HCT116 (cell line): ENCODE results near the gene GNPTAB. TPM values are rescaled to one million over a fixed set of nuclear protein-coding genes. Genes with fewer than 3 reads are reported as not detected.

ENCODE experiments used
- ATAC-seq: fragments of 200-7000 bp; cut with Tn5 transposase; 2 replicates; pipeline ENCODE4 v1.9.1; 2020; ENCODE audit warnings: mild to moderate bottlenecking, moderate library complexity
- BruUV-seq: library from RNA; stranded (reverse); fragments of 400-500 nt; replicated peaks from 2 replicates; lab custom pipeline; 2021; lab: Mats Ljungman, UMichigan
- CTCF ChIA-PET: fragments of 300-600 bp; sonication (Branson Sonifier 250); formaldehyde crosslinking; loops from one replicate; lab custom pipeline; 2021; ENCODE audit warnings: antibody characterized with exemption; lab: Charles Lee
- POLR2A ChIA-PET: fragments of 300-600, 350-600 bp; sonication (Branson Sonifier 250); formaldehyde crosslinking; loops from one replicate; lab custom pipeline; 2021; ENCODE audit warnings: antibody characterized with exemption; lab: Charles Lee
- RAD21 ChIA-PET, 2 experiments: fragments of 300-600 bp; sonication (Branson Sonifier 250); formaldehyde crosslinking; loops; one replicate each; lab custom pipeline; 2023; ENCODE audit warnings: low total read pairs in 2 of 2; ENCODE audit not compliant: uncharacterized antibody in 2 of 2, unreplicated experiment in 2 of 2, low non-redundant PET in 1 of 2; lab: Charles Lee
- DNase-seq: peaks from one replicate; pipeline ENCODE4 v3.0.0-alpha.2; 2010; ENCODE audit warnings: low read depth, low spot score
- H2AFZ ChIP-seq: fragments of 200-600 bp; shearing (Covaris generic), sonication (generic); 2 replicates; pipeline ENCODE4 v1.6.1; 2017; ENCODE audit warnings: low read depth, mixed run types, mixed read lengths, antibody characterized with exemption, low read length; ENCODE audit not compliant: poor library complexity, severe bottlenecking
- H3K27ac ChIP-seq: 2 replicates; pipeline ENCODE4 v1.5.1; 2012; ENCODE audit warnings: low read depth, low read length
- H3K27me3 ChIP-seq: fragments of 200-600 bp; sonication (generic); 2 replicates; pipeline ENCODE4 v1.6.1; 2016; ENCODE audit warnings: mixed run types, low read length, mixed read lengths; ENCODE audit not compliant: insufficient read depth
- H3K36me3 ChIP-seq, 2 experiments: fragments of 200-500 bp in 1 of 2; fragments of 200-600 bp in 1 of 2; sonication (Bioruptor generic) in 1 of 2; sonication (generic) in 1 of 2; 2 replicates each; pipeline versions ENCODE4 v1.5.1 to v1.6.1; 2014 to 2016; ENCODE audit warnings: low read length in 2 of 2, inconsistent platforms in 1 of 2, mixed read lengths in 1 of 2, mixed run types in 1 of 2; ENCODE audit not compliant: insufficient read depth in 2 of 2, control insufficient read depth in 1 of 2
- H3K4me1 ChIP-seq, 2 experiments: fragments of 200-600 bp in 1 of 2; sonication (generic) in 1 of 2; 2 replicates each; pipeline versions ENCODE4 v1.5.1 to v1.6.1; 2012 to 2017; ENCODE audit warnings: low read length in 2 of 2, inconsistent platforms in 1 of 2, mild to moderate bottlenecking in 1 of 2, mixed read lengths in 1 of 2, mixed run types in 1 of 2, moderate library complexity in 1 of 2; ENCODE audit not compliant: insufficient read depth in 2 of 2, control insufficient read depth in 1 of 2
- H3K4me2 ChIP-seq: fragments of 200-600 bp; sonication (generic); 2 replicates; pipeline ENCODE4 v1.6.1; 2017; ENCODE audit warnings: mixed run types, low read length, mixed read lengths
- H3K4me3 ChIP-seq, 2 experiments: fragments of 200-600 bp in 1 of 2; sonication (generic) in 1 of 2; replicated peaks in 1 of 2; 2 replicates each; pipeline ENCODE4 v1.5.1; 2011 to 2016; ENCODE audit warnings: low read length in 2 of 2, control low read depth in 1 of 2, low read depth in 1 of 2, mild to moderate bottlenecking in 1 of 2, mixed read lengths in 1 of 2, mixed run types in 1 of 2
- H3K79me2 ChIP-seq: fragments of 200-600 bp; sonication (generic); 2 replicates; pipeline ENCODE4 v1.6.1; 2017; ENCODE audit warnings: mild to moderate bottlenecking, mixed run types, low read length, moderate library complexity, mixed read lengths; ENCODE audit not compliant: insufficient read depth
- H3K9ac ChIP-seq: fragments of 200-600 bp; sonication (generic); 2 replicates; pipeline ENCODE4 v1.6.1; 2016; ENCODE audit warnings: low read length, mixed read lengths
- H3K9me2 ChIP-seq: fragments of 200-600 bp; sonication (generic), shearing (Covaris generic); 2 replicates; pipeline ENCODE4 v1.6.1; 2017; ENCODE audit warnings: mixed run types, mild to moderate bottlenecking, moderate library complexity; ENCODE audit not compliant: insufficient read depth
- H3K9me3 ChIP-seq, 2 experiments: fragments of 200-500 bp in 1 of 2; fragments of 200-600 bp in 1 of 2; sonication (Bioruptor generic) in 1 of 2; sonication (generic) in 1 of 2; 2 replicates each; pipeline ENCODE4 v1.6.1; 2014 to 2017; ENCODE audit warnings: low read length in 2 of 2, mixed read lengths in 2 of 2, inconsistent platforms in 1 of 2, low read depth in 1 of 2, mild to moderate bottlenecking in 1 of 2, mixed run types in 1 of 2, moderate library complexity in 1 of 2; ENCODE audit not compliant: control insufficient read depth in 1 of 2, insufficient read depth in 1 of 2
- H4K20me1 ChIP-seq: fragments of 200-600 bp; sonication (generic), shearing (Covaris generic); 2 replicates; pipeline ENCODE4 v1.6.1; 2017; ENCODE audit warnings: mixed run types, mild to moderate bottlenecking, moderate library complexity; ENCODE audit not compliant: insufficient read depth
- EGR1 ChIP-seq: IDR thresholded peaks from 2 replicates; pipeline ENCODE4 v1.6.1; 2012; ENCODE audit warnings: low read depth
- EZH2phosphoT487 ChIP-seq: fragments of 200-600 bp; IDR thresholded peaks from 2 replicates; pipeline ENCODE4 v1.6.1; 2018; ENCODE audit warnings: antibody characterized with exemption, borderline replicate concordance
- FOSL1 ChIP-seq: IDR thresholded peaks from 2 replicates; pipeline ENCODE4 v1.6.1; 2012; ENCODE audit warnings: low read depth
- JUND ChIP-seq: IDR thresholded peaks from 2 replicates; pipeline ENCODE4 v1.6.1; 2012
- intact Hi-C: fragments of 100-400 bp; cut with micrococcal nuclease; formaldehyde crosslinking; loops from 2 replicates; pipeline ENCODE4 v1.10.0; 2022
- total RNA-seq: library from RNA; stranded (reverse); gene quantifications from one replicate; pipeline ENCODE4 v1.2.1, GENCODE V29; 2021; ENCODE audit not compliant: unreplicated experiment

Gene GNPTAB
- total RNA-seq, 1 experiment from 2014 or later = 41.4 TPM

DNA sequence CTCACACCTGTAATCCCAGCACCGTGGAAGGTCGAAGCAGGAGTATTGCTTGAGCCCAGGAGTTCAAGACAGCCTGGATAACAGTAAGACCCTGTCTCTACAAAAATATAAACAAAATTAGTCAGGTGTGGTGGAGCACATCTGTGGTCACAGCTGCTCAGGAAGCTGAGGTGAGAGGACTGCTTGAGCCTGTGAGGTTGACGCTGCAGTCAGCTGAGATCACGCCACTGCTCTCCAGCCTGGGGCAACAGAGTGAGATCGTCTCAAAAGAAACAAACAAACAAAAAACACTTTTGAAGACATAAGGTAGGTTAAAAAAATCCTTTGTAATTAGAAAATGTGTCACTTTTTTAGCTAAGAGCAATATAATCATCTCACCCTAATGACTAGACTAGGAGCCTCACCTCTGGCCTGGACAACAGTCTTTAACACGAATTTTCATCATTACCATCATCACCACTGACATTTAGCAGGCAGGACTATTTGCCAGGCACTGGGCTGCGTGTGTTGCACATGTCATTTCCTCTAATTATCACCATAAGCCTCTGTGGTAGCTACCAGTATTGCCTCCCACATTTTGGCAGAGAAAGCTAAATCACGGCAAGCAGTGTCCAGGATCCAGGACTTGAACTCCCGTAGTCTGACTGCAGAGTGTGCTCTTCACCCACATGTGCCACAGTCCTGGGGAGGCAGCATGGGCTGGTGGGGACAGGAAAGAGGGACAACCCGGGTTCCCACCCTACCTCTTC lies 86.9 kb downstream of the GNPTAB start:
- Histone ChIP-seq H3K9me3 (no peaks in the 10 kb centered on the region), H2AFZ (no peak overlapping the region), H3K9me2 (no peaks in the 10 kb centered on the region), H3K36me3 (peaks cover 0 to 6% of the 10 kb centered on the region in 2 experiments; a peak in 2 of 4 replicates), H3K79me2 (no peaks in the 10 kb centered on the region)
- ChIA-PET RAD21 (no interaction called here), POLR2A (no interaction called here)
- no peak for TF ChIP-seq FOSL1
- TF ChIP-seq, all 23 proteins: peak for 0
- ATAC-seq = no peak
- no peak overlapping the region for H3K27ac ChIP-seq
- no peaks in the 10 kb centered on the region for H4K20me1 ChIP-seq
- intact Hi-C loops = no loop called here
- no peak for DNase-seq
- CTCF ChIA-PET = no interaction called here
- no peaks in the 10 kb centered on the region for H3K27me3 ChIP-seq
- no peak overlapping the region for H3K4me2 ChIP-seq
- no peak overlapping the region for H3K9ac ChIP-seq
- H3K4me3 ChIP-seq = no peak overlapping the region
- H3K4me1 ChIP-seq = no peaks in the 10 kb centered on the region
- no TSS peak for BruUV-seq

- Histone ChIP-seq H3K9ac (no peak overlapping the region), H3K27ac (no peak overlapping the region), H2AFZ (no peak overlapping the region), H3K36me3 (peaks cover 0 to 6% of the 10 kb centered on the region in 2 experiments; a peak in 2 of 4 replicates), H3K4me1 (no peaks in the 10 kb centered on the region), H3K9me3 (no peaks in the 10 kb centered on the region), H4K20me1 (no peaks in the 10 kb centered on the region), H3K4me3 (no peak overlapping the region), H3K79me2 (no peaks in the 10 kb centered on the region), H3K9me2 (no peaks in the 10 kb centered on the region), H3K27me3 (no peaks in the 10 kb centered on the region), H3K4me2 (no peak overlapping the region)
- ChIA-PET POLR2A (no interaction called here), RAD21 (no interaction called here), CTCF (no interaction called here)
- no peak for DNase-seq
- ATAC-seq = no peak
- intact Hi-C loops = no loop called here
- no peak for TF ChIP-seq JUND
- no peak for TF ChIP-seq EZH2phosphoT487
- TF ChIP-seq EGR1 = no peak
- BruUV-seq = no TSS peak
These were observed 87.5 kb downstream of the GNPTAB start for GRCh38 chr12:101743242-101743641.
